Stimulated activated effector memory CD8-positive, alpha-beta T cell treated with anti-CD3 and anti-CD28 coated beads, Interleukin-12 subunit alpha, Interleukin-12 subunit beta, amount 100 ng/mL, for 72 hours (primary cell): ENCODE data around the gene ISG20.

Experiments
- ATAC-seq: fragments of 150-1000 bp; cut with Tn5 transposase; 2 replicates; pipeline ENCODE4 v1.10.0; 2021
- DNase-seq, 2 donors: peaks; one replicate each; pipeline ENCODE4 v3.0.0; 2021 to 2022; ENCODE audit warnings: low spot score in 2 of 2
- H3K27ac Mint-ChIP-seq: one replicate; pipeline ENCODE4 v1.8.0; 2022; ENCODE audit warnings: mild to moderate bottlenecking, mixed read lengths
- H3K36me3 Mint-ChIP-seq: one replicate; pipeline ENCODE4 v1.8.0; 2022; ENCODE audit warnings: mild to moderate bottlenecking, mixed read lengths
- H3K4me1 Mint-ChIP-seq: one replicate; pipeline ENCODE4 v1.8.0; 2022; ENCODE audit warnings: mixed read lengths
- H3K4me3 Mint-ChIP-seq: one replicate; pipeline ENCODE4 v1.8.0; 2022; ENCODE audit warnings: mild to moderate bottlenecking, mixed read lengths
- H3K9me3 Mint-ChIP-seq: one replicate; pipeline ENCODE4 v1.8.0; 2022; ENCODE audit warnings: mixed read lengths

The ISG20 gene

DNA sequence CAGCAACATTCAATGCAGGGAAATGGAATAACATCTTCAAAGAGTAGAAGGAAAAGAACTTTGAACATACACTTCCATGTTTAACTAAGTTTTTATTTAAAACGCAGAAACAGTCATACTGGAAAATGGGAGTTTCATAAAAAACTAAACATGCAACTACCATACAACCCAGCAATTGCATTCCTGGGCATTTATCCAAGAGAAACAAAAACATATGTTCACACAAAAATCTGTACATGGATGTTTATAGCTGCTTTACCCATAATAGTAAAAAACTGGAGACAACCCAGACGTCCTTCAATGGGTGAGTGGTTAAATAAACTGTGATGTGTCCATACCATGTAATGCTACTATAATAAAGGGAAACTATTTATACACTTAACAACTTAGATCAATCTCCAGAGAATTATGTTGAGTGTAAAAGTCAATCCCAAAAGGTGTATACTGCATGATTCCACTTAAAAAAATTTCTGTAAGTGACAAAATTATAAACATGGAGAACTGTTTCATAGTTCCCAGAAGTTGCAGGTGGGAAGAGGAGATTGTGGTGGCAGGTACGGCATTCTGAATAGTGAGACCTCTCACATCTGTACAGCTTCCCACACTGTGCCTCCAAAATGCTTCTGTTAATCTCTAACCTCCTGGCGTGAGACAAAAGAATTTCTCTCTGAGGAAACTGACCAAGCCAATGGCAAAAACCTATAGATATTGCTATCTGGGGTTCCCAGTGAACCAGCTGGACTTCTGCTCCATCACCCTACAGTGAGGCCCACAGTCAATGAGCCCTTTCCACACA, 23.1 kb downstream of the ISG20 start:
- peaks cover 32% of the 10 kb centered on the region for H3K4me1 Mint-ChIP-seq
- no peak overlapping the region for H3K4me3 Mint-ChIP-seq
- no peak overlapping the region for H3K27ac Mint-ChIP-seq
- H3K9me3 Mint-ChIP-seq = no peaks in the 10 kb centered on the region
- no peak for ATAC-seq
- no peak for DNase-seq
- peaks cover 5% of the 10 kb centered on the region for H3K36me3 Mint-ChIP-seq

DNA sequence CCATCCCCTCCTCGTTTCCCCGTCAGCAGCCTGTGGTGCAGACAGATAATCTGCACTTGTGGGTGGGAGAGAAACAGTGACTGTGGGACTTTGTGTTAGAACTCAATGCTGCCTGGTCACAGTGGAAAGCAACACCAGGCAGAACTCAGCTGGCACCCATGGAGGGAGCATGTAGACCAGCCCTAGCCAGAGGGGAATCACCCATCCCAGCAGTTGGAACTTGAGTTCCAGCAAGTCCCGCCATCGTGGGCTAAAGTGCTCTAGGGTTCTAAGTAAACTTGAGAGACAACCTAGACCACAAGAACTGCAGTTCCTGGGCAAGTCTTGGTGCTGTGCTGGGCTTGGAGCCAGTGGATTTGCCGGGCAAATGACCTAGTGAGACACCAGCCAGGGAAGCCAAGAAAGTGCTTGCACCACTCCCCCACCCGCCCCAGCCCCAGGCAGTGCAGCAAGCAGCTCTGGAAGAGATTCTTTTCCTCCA, 24.4 kb downstream of the ISG20 start:
- Mint-ChIP-seq H3K27ac (peak overlapping the region; percentile 32), H3K4me3 (no peak overlapping the region), H3K36me3 (peaks cover 5% of the 10 kb centered on the region), H3K9me3 (no peaks in the 10 kb centered on the region), H3K4me1 (peaks cover 26% of the 10 kb centered on the region)
- no peak for ATAC-seq
- no peak for DNase-seq

DNA sequence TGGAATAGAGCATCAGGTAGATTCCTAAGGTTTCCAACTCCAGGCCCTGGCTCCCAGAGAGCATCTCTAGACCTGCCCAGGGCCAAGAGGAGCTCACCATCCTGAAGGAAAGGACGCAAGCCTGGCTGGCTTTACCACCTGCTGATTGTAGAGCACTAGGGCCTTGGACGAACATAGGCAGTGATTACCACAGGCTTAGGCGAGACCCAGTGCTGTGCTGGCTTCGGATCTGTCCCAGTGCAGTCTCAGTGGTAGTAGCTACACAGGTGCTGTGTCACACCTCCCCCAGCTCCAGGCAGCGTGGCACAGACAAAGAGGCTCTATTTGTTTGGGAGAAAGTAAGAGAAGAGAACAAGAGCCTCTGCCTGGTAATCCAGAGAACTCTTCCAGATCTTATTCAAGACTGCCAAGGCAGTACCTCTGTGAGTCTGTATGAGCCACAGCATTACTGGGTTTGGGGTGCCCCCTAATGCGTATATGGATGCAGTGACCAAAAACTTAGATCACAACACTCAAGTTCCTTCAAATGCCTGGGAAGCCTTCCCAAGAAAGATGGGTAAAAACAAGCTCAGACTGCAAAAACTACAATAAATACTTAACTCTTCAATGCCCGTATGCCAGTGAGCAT, 25.4 kb downstream of the ISG20 start:
- ATAC-seq = peak; percentile 75
- H3K27ac Mint-ChIP-seq = peak overlapping the region; percentile 61

DNA sequence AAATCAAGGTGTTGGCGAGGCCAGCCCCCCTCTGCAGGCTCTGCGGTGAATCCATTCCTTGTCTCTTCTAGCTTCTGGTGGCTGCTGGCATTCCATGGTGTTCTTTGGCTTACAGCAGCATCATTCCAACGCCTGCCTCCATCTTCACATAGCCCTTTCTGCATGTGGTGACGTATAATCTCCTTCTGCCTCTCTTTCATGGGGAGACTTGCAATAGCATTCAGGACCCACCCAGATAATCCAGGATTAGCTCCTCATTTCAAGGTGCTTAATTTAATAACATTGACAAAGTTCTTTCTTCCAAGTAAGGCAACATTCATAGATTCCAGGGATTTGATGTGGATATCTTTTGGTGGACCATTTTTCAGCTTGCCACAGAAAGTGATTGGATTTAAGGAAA, 35.8 kb downstream of the ISG20 start:
- no peak for ATAC-seq
- H3K9me3 Mint-ChIP-seq = no peaks in the 10 kb centered on the region
- no peak overlapping the region for H3K27ac Mint-ChIP-seq
- no peaks in the 10 kb centered on the region for H3K4me1 Mint-ChIP-seq
- H3K36me3 Mint-ChIP-seq = no peaks in the 10 kb centered on the region
- no peak overlapping the region for H3K4me3 Mint-ChIP-seq
- DNase-seq = no peak

More for the DNA sequence above, 25.4 kb downstream of the ISG20 start:
- H3K4me3 Mint-ChIP-seq = no peak overlapping the region
- peaks cover 22% of the 10 kb centered on the region for H3K4me1 Mint-ChIP-seq
- peaks cover 5% of the 10 kb centered on the region for H3K36me3 Mint-ChIP-seq
- DNase-seq = no peak
- H3K9me3 Mint-ChIP-seq = no peaks in the 10 kb centered on the region

DNA sequence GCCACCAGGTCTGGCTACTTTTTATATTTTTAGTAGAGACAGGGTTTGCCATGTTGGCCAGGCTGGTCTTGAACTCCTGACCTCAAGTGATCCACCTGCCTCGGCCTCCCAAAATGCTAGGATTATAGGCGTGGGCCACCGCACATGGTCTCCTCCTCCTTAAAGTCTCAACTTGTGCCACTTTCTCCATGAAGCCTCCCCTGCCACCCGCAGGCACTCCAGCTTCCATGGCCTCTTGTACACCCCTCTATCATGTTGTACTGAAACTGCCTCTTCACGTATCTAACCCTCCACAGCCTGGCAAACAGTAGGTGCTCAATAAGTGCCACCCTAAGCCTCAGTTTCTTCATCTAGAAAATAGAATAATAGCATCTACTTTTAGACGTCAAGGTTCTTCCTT, 39.9 kb downstream of the ISG20 start:
- Mint-ChIP-seq H3K36me3 (no peaks in the 10 kb centered on the region), H3K4me3 (no peak overlapping the region)

DNA sequence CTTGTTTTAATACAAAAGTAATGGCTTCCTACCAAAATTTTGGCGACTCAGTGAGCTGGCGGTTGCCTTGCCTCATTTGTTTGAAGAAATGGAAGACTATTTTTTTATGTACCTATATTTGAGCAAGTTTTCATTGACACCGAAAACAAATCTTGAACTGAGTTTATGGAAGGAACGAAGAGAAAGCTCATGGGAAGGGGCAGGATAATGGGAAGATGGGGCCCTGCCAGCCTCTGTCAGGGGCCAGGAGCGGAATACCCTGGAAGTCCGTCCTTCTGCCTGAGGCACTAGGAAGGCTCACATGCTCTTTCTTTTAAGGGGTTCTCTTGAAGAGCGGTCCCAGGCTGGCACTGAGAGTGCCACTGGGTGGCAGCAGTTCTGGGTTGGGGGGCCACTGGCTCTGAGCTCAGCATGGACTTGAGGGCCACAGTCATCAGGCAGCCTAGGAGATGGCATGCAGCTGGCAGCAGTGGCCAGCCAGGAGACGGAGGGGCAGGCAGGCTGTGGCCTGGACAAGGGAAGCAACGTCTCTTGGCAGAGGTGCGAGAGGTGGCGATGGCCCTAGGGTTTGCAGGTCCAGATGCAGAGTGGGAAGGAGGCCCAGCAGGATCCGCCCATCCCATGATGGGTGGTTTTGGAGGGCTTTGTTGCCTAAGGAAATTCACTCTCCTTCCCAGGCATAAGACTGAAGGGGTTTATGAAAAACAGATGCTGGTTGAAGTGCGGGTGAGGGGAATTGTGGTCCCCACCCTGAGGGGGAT, 41.6 kb downstream of the ISG20 start:
- H3K9me3 Mint-ChIP-seq = no peaks in the 10 kb centered on the region
- H3K36me3 Mint-ChIP-seq = no peaks in the 10 kb centered on the region
- H3K27ac Mint-ChIP-seq = no peak overlapping the region
- no peak for DNase-seq
- ATAC-seq = no peak
- no peaks in the 10 kb centered on the region for H3K4me1 Mint-ChIP-seq
- no peak overlapping the region for H3K4me3 Mint-ChIP-seq

More for the DNA sequence above, 39.9 kb downstream of the ISG20 start:
- H3K4me1 Mint-ChIP-seq = no peaks in the 10 kb centered on the region
- H3K27ac Mint-ChIP-seq = no peak overlapping the region
- ATAC-seq (no peak), DNase-seq (no peak)
- no peaks in the 10 kb centered on the region for H3K9me3 Mint-ChIP-seq

DNA sequence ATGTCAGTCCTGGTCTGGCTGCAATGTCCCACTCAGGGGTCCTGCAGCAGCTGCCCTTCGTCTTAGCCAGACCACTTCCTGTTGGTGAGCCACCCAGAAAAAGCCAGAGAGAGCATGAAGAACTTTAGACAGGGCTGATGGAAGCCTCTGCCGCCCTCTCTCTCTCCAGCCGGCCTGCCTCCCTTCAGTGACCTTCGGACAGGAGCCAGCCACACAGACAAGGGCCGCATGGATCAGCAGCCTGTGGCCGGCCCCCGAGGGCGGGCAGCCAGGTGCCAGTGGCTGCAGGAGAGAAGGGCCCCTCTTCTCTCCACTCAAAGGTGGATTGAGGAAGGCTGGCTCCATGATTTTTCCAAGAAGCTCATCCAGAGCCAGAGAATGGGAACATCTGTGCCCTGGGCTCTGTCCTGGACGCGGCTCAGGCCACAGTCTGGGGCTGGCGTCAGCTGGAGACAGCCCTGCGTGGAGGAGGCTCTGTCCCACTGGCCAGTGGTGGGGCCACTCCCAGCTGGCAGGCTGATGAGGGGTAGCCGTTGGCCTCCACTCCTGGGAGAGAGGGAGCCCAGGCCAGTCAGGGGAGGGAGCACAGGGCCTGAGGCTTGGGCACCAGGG, 42.9 kb downstream of the ISG20 start:
- DNase-seq = no peak
- ATAC-seq = no peak

DNA sequence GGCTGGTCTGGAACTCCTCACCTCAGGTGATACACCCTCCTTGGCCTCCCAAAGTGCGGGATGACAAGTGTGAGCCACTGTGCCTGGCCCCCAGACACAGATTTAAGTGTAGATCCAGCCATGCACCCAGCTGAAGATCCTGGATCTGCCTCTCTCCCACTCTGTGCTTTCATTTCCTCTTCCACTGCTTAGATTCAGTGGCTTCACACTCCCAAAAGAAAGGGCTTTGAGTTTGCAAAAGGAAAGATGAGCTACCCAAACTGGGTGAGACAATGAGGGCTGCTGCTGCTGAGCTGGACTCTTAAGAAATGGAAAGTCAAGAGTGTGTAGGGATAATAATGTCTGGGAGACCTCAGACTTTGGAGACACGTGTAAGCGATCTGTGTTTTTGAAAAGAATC, 45.5 kb downstream of the ISG20 start:
- no peak for DNase-seq
- Mint-ChIP-seq H3K4me3 (no peak overlapping the region), H3K27ac (no peak overlapping the region), H3K36me3 (no peaks in the 10 kb centered on the region), H3K4me1 (no peaks in the 10 kb centered on the region), H3K9me3 (no peaks in the 10 kb centered on the region)
- ATAC-seq = no peak

More for the DNA sequence above, 42.9 kb downstream of the ISG20 start:
- H3K4me3 Mint-ChIP-seq = no peak overlapping the region
- H3K9me3 Mint-ChIP-seq = no peaks in the 10 kb centered on the region
- H3K36me3 Mint-ChIP-seq = no peaks in the 10 kb centered on the region
- no peak overlapping the region for H3K27ac Mint-ChIP-seq
- no peaks in the 10 kb centered on the region for H3K4me1 Mint-ChIP-seq

DNA sequence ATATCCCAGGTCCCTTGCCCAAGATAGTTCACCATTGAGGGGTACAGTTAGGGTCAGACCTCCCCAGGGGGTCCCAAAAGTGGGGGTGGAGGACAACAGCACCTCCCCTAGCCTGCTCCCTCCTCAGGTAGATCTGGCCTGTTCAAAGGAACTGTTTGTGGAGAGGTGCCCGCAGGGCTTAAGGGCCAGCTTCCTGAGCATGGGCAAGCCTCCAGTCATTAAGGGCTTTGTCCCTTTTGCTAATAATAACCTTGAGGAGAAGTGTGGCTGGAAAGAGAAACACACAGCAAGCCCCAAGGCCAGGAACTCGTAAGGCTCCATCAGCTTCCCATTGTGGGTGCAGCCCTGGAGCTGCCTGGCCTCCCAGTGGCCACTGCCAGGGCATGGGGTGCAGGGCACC, 47.4 kb downstream of the ISG20 start:
- no peaks in the 10 kb centered on the region for H3K36me3 Mint-ChIP-seq
- H3K4me3 Mint-ChIP-seq = no peak overlapping the region
- H3K27ac Mint-ChIP-seq = no peak overlapping the region
- H3K4me1 Mint-ChIP-seq = no peaks in the 10 kb centered on the region
- ATAC-seq (no peak), DNase-seq (no peak)
- H3K9me3 Mint-ChIP-seq = no peaks in the 10 kb centered on the region

DNA sequence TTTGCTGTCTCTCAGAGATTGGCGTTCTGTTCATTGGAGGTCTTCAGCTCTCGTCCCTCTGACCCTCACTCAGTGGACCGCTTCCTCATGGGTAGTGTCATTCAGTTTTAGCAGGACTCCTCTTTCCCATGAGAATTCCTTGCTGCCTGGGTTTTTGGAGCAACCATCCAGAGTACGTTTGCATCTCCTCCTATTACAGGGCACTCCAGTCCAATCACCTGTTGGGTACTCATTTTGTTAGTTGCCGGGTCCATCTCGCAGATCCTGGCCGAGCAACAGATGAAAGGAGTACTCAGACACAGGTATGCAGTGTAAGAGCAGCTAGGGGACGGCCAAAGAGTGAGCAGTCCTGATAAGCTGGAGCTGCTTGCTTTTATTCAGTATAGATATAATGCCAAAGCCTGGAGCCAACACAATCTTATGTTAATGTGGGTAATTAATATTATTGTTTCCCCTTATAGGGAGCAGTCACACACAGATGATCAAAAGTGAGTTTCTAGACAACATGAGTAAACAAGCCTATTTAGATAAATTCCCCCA, 49.6 kb downstream of the ISG20 start:
- DNase-seq (peak in 1 of 2 donors; percentile 7), ATAC-seq (no peak)
- Mint-ChIP-seq H3K27ac (no peak overlapping the region), H3K9me3 (no peaks in the 10 kb centered on the region), H3K4me1 (no peaks in the 10 kb centered on the region), H3K36me3 (no peaks in the 10 kb centered on the region), H3K4me3 (no peak overlapping the region)

DNA sequence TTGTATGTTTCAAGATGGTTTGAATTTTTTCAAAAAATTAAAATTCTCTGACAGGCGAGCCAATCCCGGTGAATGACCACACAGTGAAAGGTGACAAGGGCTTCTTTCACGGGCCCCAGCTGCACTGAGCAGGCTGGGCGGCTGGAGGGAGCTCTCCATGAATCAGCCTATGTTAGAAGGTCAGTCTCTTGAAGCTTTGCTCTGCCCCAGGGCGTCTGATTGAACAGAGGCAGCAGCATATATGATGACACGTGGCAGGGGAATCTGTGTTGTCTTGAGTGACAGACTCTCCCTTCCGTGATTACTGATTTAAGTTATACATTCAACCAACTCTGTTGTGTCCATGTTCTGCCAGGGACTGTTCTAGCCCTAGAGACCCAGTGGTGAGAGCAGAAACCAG, 51.5 kb downstream of the ISG20 start:
- H3K27ac Mint-ChIP-seq = no peak overlapping the region
- ATAC-seq (no peak), DNase-seq (no peak)
- H3K4me1 Mint-ChIP-seq = no peaks in the 10 kb centered on the region
- no peaks in the 10 kb centered on the region for H3K36me3 Mint-ChIP-seq
- no peak overlapping the region for H3K4me3 Mint-ChIP-seq
- no peaks in the 10 kb centered on the region for H3K9me3 Mint-ChIP-seq

DNA sequence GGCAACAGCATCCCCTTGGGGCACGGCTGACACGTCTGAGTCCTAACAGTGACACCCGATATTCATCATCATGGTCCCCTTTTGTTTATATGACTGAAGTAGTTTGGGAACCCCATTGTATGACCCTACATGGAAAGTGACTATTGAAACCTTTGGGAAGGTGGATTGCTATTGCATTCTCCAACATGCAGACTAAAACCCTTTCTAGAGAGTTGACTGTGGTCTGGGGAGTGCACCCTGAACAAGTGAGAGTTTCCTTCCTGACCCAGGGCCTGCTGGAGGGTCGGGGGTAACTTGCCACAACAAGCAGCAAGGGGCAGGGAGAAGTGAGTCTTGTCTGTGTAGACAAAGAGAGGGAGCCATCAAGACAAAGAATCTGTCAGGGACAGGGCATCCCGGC, 54.4 kb downstream of the ISG20 start:
- ATAC-seq (no peak), DNase-seq (no peak)
- Mint-ChIP-seq H3K4me1 (no peaks in the 10 kb centered on the region), H3K9me3 (no peaks in the 10 kb centered on the region), H3K4me3 (no peak overlapping the region), H3K27ac (peak overlapping the region; percentile 24), H3K36me3 (no peaks in the 10 kb centered on the region)

DNA sequence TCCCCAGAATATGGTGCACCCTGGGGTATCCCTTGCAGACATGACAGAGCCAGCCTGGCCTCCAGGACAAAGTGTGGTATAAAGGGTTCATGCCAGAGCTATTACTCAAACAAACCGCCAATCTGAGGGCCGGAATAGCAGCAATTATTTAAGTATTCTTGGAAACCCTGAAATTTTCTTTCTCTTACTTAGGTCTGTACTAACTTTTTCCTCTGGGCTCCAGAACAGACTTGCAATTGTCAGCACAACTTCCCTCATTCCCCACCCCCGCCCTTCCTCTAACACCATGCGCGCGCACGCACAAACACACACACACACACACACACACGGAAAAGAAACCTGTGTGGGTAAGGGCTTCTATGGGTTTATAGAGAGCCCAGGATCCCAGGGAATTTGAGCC, 56.3 kb downstream of the ISG20 start:
- no peak for DNase-seq
- no peaks in the 10 kb centered on the region for H3K9me3 Mint-ChIP-seq

DNA sequence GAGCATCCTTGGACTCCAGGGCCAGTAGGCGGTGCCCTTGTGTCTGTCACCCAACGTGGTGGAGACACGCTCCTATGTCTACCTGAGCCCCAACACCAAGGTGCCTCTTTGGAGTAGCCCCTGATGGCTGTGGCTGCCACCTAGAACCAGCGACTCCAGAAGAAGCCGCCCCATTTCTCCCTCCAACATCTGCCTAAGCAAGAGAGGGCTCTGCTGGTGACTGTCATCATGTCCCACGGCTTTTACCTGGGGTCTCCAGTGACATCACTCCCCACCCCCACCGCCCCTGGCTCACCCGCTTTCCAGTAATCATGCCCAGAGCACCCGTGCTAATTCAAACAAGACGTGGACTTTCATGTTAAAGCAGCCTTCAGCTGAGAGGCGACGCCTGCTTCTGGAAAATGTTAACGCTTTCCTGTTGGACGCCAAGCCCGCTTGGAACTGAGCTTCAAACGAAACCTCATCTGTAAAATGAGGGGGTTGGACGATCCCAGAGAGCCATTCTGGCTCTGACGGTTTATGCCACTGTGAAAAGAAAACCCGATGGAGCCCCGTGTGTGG, 57.0 kb downstream of the ISG20 start:
- no peak overlapping the region for H3K27ac Mint-ChIP-seq
- no peaks in the 10 kb centered on the region for H3K9me3 Mint-ChIP-seq
- H3K4me1 Mint-ChIP-seq = no peaks in the 10 kb centered on the region
- no peak for ATAC-seq
- no peak for DNase-seq
- no peaks in the 10 kb centered on the region for H3K36me3 Mint-ChIP-seq
- no peak overlapping the region for H3K4me3 Mint-ChIP-seq

More for the DNA sequence above, 56.3 kb downstream of the ISG20 start:
- H3K27ac Mint-ChIP-seq = no peak overlapping the region
- H3K4me3 Mint-ChIP-seq = no peak overlapping the region
- ATAC-seq = no peak
- no peaks in the 10 kb centered on the region for H3K36me3 Mint-ChIP-seq
- H3K4me1 Mint-ChIP-seq = no peaks in the 10 kb centered on the region

DNA sequence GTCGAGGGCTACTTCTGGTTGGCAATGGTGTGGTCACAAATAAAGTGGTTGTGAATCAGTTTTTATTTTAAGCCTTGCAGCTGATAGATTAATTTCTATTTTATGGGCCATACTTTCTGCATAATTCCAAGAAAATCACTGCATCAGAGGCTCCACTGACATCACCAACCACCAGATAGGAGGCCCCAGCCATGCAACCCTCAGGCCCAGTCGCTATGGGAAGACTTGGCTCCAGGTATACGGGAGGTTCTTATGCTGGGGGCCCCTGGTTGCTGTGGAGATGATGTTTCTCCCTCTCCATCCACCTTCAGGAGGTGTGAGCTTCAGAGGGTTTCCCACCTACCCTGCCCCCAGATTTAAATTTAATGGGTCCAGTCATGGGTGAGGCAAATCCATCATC, 57.4 kb downstream of the ISG20 start:
- Mint-ChIP-seq H3K4me1 (no peaks in the 10 kb centered on the region), H3K9me3 (no peaks in the 10 kb centered on the region), H3K4me3 (no peak overlapping the region), H3K27ac (no peak overlapping the region), H3K36me3 (no peaks in the 10 kb centered on the region)
- ATAC-seq (no peak), DNase-seq (no peak)
